OCI-LY3 (cell line): Measurements from ENCODE around the gene SKOR1.

Experiments used
- H2AFZ ChIP-seq: fragments of 200-600, 300-600 bp; shearing (Covaris generic); 2 replicates; pipeline ENCODE4 v1.6.0; 2014; ENCODE audit warnings: antibody characterized with exemption, low read depth, low read length
- H3K27ac ChIP-seq: fragments of 200-600, 300-600 bp; sonication (generic); 2 replicates; pipeline ENCODE4 v1.5.1; 2014; ENCODE audit warnings: mild to moderate bottlenecking, low read length, moderate library complexity, mixed read lengths
- H3K27me3 ChIP-seq: fragments of 200-600, 300-600 bp; sonication (generic); 2 replicates; pipeline ENCODE4 v1.6.1; 2014; ENCODE audit warnings: low read depth, low read length, mixed read lengths
- H3K36me3 ChIP-seq: fragments of 200-600, 300-600 bp; sonication (generic); replicated peaks from 2 replicates; pipeline ENCODE3; 2014; ENCODE audit warnings: low read depth, low read length, mixed read lengths
- H3K4me1 ChIP-seq: fragments of 300-600, 200-600 bp; sonication (generic); 2 replicates; pipeline ENCODE4 v1.6.1; 2014; ENCODE audit warnings: low read length, mixed read lengths
- H3K4me2 ChIP-seq: fragments of 200-600, 300-600 bp; sonication (generic); 2 replicates; pipeline ENCODE4 v1.6.1; 2014; ENCODE audit warnings: low read length, mixed read lengths
- H3K4me3 ChIP-seq: fragments of 300-600, 200-600 bp; sonication (generic); 2 replicates; pipeline ENCODE4 v1.5.1; 2014; ENCODE audit warnings: antibody characterized with exemption, mild to moderate bottlenecking, low read length, moderate library complexity
- H3K79me2 ChIP-seq: fragments of 300-600, 200-600 bp; shearing (Covaris generic); 2 replicates; pipeline ENCODE4 v1.6.1; 2014; ENCODE audit warnings: mild to moderate bottlenecking, low read length, mixed read lengths
- H3K9ac ChIP-seq: fragments of 300-600, 200-600 bp; shearing (Covaris generic); 2 replicates; pipeline ENCODE4 v1.6.0; 2014; ENCODE audit warnings: mild to moderate bottlenecking, low read length, moderate library complexity
- H3K9me3 ChIP-seq: fragments of 200-600, 300-600 bp; shearing (Covaris generic); 2 replicates; pipeline ENCODE4 v1.6.1; 2014; ENCODE audit warnings: low read length, mixed read lengths; ENCODE audit not compliant: insufficient read depth
- H4K20me1 ChIP-seq: fragments of 200-600, 300-600 bp; sonication (generic); 2 replicates; pipeline ENCODE4 v1.6.1; 2016; ENCODE audit warnings: low read length, mixed read lengths; ENCODE audit not compliant: insufficient read depth
- CTCF ChIP-seq: fragments of 200-600, 300-600 bp; sonication (generic); IDR thresholded peaks from 2 replicates; pipeline ENCODE4 v1.5.1; 2014; ENCODE audit warnings: antibody characterized with exemption, low read length, low read depth
- EZH2phosphoT487 ChIP-seq: fragments of 200-600 bp; shearing (Covaris generic); IDR thresholded peaks from 2 replicates; pipeline ENCODE4 v1.6.1; 2018; ENCODE audit warnings: antibody characterized with exemption, mixed run types, low read depth

The SKOR1 gene

DNA sequence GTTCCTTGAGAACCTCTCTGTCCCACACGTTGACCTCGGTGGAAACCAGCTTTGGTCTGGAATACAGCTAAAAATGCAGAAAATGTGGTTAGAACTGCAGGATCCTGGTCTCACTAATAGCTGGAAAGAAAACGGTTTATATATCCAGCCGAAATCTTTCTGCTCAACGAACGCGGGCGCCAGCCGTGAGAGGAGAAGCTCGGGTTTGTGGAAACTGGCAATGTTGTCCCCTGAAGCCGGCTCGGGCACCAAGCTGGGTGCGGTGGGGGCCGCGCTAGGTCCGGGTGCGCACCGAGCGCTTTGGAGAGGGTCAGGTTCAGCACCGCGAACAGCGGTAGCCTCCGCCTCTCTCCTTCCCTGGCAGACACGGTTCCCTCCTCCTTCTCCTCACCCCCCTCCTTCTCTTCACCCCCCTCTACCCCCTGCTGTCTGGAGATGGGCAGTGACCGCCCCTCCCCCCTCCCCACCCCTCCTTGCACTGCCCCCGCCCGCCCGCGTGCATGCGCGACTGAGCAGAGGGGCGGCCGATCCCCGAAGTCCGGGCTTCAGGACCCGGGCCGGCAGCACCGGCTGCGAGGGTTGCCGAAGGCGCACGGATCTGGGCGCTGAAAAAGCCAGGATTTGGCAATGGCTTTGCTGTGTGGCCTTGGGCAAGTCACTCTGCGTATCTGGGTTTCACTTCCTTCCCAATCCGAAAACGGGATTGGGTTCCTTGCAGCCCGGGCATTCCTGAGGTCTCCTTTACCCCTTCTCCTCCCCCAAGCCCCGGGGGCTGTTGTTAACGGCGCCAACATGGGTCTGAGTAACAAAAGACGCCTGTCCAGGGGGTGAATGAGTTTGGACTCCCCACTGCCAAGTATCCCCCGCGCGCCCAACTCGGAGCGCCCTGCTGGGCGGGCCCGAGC is at the start of gene SKOR1:
TSS of gene SKOR1 (plus strand) at position 534 of the 905 bp plus-strand sequence. CDS start at position 628, 94 bp downstream.
- no peaks in the 10 kb centered on the region for H3K9me3 ChIP-seq
- H3K27ac ChIP-seq, result no peak within 1 kb of the TSS
- no peak within 1 kb of the TSS for H2AFZ ChIP-seq
- no peaks in the 10 kb centered on the region for H4K20me1 ChIP-seq
- no peak for TF ChIP-seq CTCF
- no peak for TF ChIP-seq EZH2phosphoT487
- H3K9ac ChIP-seq, result no peak within 1 kb of the TSS
- H3K4me2 ChIP-seq, result no peak within 1 kb of the TSS
- no peaks in the 10 kb centered on the region for H3K27me3 ChIP-seq
- no peaks in the 10 kb centered on the region for H3K79me2 ChIP-seq
- H3K4me3 ChIP-seq, result no peak within 1 kb of the TSS
- no peaks in the 10 kb centered on the region for H3K4me1 ChIP-seq
- no peaks in the 10 kb centered on the region for H3K36me3 ChIP-seq

- no peaks in the 10 kb centered on the region for H3K9me3 ChIP-seq
- H3K4me3 ChIP-seq, result no peak overlapping the region
- no peak overlapping the region for H3K27ac ChIP-seq
- H2AFZ ChIP-seq, result no peak overlapping the region
- no peaks in the 10 kb centered on the region for H3K36me3 ChIP-seq
- no peak overlapping the region for H3K4me2 ChIP-seq
- no peaks in the 10 kb centered on the region for H3K4me1 ChIP-seq
- H3K9ac ChIP-seq, result no peak overlapping the region
- H3K79me2 ChIP-seq, result no peaks in the 10 kb centered on the region
- no peaks in the 10 kb centered on the region for H4K20me1 ChIP-seq
- TF ChIP-seq CTCF (no peak), EZH2phosphoT487 (no peak)
- H3K27me3 ChIP-seq, result no peaks in the 10 kb centered on the region
These were observed 49.3 kb upstream of the SKOR1 start for GRCh38 chr15:67775998-67776397.

- Histone ChIP-seq H3K27ac (no peak overlapping the region), H3K79me2 (no peaks in the 10 kb centered on the region), H3K9me3 (no peaks in the 10 kb centered on the region), H3K9ac (no peak overlapping the region), H3K4me1 (no peaks in the 10 kb centered on the region), H3K27me3 (no peaks in the 10 kb centered on the region), H3K4me2 (no peak overlapping the region), H3K4me3 (no peak overlapping the region), H3K36me3 (no peaks in the 10 kb centered on the region), H2AFZ (no peak overlapping the region), H4K20me1 (no peaks in the 10 kb centered on the region)
- TF ChIP-seq CTCF (no peak), EZH2phosphoT487 (no peak)
These were observed 48.7 kb upstream of the SKOR1 start for GRCh38 chr15:67776600-67776999.

GRCh38 chr15:67777071-67777470 is 48.2 kb upstream of the SKOR1 start:
- no peaks in the 10 kb centered on the region for H3K27me3 ChIP-seq
- H3K4me1 ChIP-seq, result no peaks in the 10 kb centered on the region
- TF ChIP-seq EZH2phosphoT487, result no peak
- no peak for TF ChIP-seq CTCF
- H3K9me3 ChIP-seq, result no peaks in the 10 kb centered on the region
- H4K20me1 ChIP-seq, result no peaks in the 10 kb centered on the region
- H3K9ac ChIP-seq, result no peak overlapping the region
- no peaks in the 10 kb centered on the region for H3K79me2 ChIP-seq
- H3K4me3 ChIP-seq, result no peak overlapping the region
- H3K27ac ChIP-seq, result no peak overlapping the region
- no peak overlapping the region for H3K4me2 ChIP-seq
- H2AFZ ChIP-seq, result no peak overlapping the region
- no peaks in the 10 kb centered on the region for H3K36me3 ChIP-seq
